ENCODE measurements around the gene OTUD6A. TPM values are rescaled to one million over a fixed set of nuclear protein-coding genes. Genes with fewer than 3 reads are reported as not detected.

OTUD6A gene
- total RNA-seq, 1 donor from 2014 or later, result not detected

DNA sequence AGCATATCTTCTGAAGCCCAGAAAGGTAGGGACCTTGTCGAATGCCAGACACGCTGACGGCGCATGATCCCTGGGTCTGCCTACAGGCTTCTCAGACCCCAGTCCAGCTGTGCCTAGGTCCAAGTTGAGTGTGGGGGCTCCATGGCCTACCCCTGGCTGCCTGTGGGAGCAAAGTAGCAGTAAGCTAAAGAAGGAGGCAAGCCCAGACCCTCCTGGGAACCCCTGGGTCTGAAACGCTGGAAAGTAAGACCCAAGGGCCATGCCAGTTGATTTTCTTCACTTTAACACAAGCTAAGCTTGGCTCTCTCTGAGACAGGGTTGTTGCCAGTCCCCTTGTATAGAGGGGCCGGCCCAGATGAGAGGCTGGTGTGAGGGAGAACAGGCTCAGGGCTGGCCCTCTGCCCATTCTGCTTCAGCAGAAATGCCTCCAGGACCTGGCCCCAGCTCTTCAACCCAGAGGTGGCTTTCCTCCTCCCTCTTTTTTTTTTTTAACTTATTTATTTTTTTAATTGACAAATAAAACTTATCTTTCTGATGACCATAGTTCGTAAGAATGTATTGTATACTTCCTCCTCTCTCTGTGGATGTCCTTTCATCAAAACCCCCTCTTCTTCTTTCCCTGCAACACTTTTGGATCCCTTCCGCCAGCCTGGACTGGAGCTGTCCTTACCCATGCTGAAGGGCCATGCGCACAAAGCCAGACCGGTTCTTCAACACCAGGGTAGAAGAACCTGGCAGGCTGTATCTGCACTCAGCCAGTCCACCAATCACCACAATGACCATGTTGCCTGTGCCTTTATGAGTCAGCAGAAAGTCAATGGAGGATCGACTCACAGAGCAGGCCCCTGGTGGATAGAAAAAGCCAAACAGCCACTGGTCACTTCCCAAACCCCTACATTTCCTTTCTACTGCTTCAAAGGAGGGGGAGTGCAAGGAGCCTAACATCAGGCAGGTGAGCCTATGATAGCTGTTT, 19.6 kb upstream of the OTUD6A start:
- no peak for DNase-seq
- ATAC-seq (ENCODE audit: poor library complexity), result no peak
- intact Hi-C loops (cut with DNase I), result no loop called here

- ATAC-seq (ENCODE audit: poor library complexity) (no peak), DNase-seq (no peak)
- intact Hi-C loops (cut with DNase I), result no loop called here
Measured at GRCh38 chrX:70043685-70044084, 18.6 kb upstream of the OTUD6A start.

DNA sequence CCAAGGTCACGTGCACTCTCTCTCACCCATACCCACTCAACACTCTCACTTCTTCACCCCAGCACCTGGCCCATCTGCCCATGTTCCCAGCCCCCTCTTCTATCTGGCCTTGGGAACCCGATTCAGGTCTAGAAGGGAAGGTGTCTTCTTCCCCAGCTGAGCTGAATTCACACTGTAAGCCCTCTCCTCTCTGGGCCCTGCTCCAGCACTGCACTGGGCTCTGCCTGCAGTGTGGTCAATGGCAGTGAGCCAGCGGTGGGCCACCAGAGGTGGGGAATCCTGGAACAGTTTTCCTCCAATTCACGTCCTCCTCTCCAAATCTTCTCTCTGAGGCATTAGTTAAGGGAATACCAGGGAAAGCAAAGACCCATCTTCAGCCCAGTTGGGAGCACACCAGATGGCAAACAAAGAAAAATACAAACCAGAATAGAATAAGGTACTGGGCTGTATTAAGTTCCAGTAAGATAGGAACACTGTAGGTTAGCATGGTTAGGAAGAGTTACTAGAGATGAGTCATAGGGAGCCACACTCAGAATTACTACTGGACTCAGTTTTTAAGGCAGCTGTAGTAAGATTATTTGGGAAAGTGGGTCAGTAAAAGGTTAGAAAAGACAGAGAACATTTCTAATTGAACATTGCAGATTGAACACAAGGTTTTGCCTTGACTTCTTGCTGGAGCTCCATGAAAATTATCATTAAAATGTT, 17.6 kb upstream of the OTUD6A start:
- intact Hi-C loops (cut with DNase I), result no loop called here
- DNase-seq, result no peak
- ATAC-seq (ENCODE audit: poor library complexity), result no peak

GRCh38 chrX:70046978-70047377, 15.3 kb upstream of the OTUD6A start:
- intact Hi-C loops (cut with DNase I), result no loop called here

GRCh38 chrX:70049406-70049805, 12.9 kb upstream of the OTUD6A start:
- DNase-seq, result no peak
- intact Hi-C loops (cut with DNase I), result no loop called here

More at GRCh38 chrX:70046978-70047377, 15.3 kb upstream of the OTUD6A start:
- no peak for DNase-seq
- ATAC-seq (ENCODE audit: poor library complexity), result no peak

GRCh38 chrX:70049925-70050324, 12.3 kb upstream of the OTUD6A start, which contains the start of gene AWAT2:
Gene AWAT2, minus strand, starts transcription at chrX:70049938. Its CDS starts 6 bp downstream, at chrX:70049932.
- ATAC-seq (ENCODE audit: poor library complexity) (no peak), DNase-seq (no peak)
- intact Hi-C loops (cut with DNase I), result no loop called here

More at GRCh38 chrX:70049406-70049805, 12.9 kb upstream of the OTUD6A start:
- ATAC-seq (ENCODE audit: poor library complexity), result no peak

DNA sequence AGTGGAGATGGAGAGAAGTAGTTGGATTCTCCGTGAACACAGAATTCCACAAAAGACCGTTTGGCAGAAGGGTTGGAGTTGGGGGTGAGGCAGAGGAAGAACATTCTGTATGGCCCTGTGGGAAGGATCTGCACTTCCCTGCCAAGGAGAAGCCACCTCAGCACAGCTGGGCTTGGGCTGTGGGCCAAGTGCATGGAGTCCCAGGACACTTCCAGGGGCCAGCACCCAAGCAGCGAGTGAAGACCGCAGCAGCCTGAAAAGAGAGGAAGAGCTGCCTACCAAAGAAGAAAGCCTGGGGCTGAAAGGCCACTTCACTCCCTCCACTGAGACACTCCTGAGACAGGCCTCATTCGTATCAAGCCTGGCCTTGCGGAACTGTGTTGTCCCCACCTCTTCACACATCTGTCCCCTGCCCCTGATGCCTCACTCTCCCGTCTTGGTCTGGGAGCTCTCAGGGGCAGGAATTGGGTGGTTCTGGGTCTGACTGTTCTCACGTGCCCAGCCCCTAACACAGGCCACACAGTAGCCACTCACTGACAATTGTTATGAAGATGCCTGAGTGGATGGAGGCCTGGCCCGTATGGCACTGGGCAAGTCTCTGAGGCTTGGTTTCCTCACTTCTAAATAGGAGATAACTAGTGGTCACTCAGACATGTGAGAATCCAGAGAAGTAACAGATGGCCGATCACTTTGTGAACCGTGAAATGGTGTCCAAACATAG, 9.2 kb upstream of the OTUD6A start:
- no peak for ATAC-seq (ENCODE audit: poor library complexity)
- intact Hi-C loops (cut with DNase I), result no loop called here
- DNase-seq, result peak; percentile 44

- intact Hi-C loops (cut with DNase I), result no loop called here
- ATAC-seq (ENCODE audit: poor library complexity), result no peak
- DNase-seq, result no peak
Measured at GRCh38 chrX:70054391-70054790, 7.9 kb upstream of the OTUD6A start.

- no peak for DNase-seq
- intact Hi-C loops (cut with DNase I), result no loop called here
- no peak for ATAC-seq (ENCODE audit: poor library complexity)
Measured at GRCh38 chrX:70062961-70063550, 799 bp downstream of the OTUD6A start.

DNA sequence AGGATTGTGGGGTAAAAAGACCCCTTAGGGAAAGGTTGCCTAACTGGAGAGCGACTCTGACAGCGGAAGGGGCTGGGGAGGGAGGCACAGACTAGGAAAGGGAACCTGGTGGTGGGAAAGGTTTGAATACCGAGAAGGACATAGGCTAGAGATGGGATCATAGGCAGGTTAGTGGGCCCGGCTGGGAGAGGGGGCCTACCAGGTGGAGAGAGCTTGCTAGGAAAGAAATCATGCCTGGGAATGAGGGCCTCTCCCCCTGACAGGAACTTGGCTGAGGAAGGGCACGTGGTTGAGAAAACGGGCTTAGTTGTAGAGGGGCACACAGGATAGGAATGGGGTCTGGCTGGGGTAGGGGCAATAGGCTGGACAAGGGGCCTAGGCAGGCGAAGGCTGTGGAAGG, 4.4 kb downstream of the OTUD6A start:
- DNase-seq, result no peak

GRCh38 chrX:70079297-70079696, 17.0 kb downstream of the OTUD6A start:
- intact Hi-C loops (cut with DNase I), result no loop called here
- ATAC-seq (ENCODE audit: poor library complexity) (no peak), DNase-seq (no peak)

More for the DNA sequence above, 4.4 kb downstream of the OTUD6A start:
- ATAC-seq (ENCODE audit: poor library complexity), result no peak
- intact Hi-C loops (cut with DNase I), result no loop called here

DNA sequence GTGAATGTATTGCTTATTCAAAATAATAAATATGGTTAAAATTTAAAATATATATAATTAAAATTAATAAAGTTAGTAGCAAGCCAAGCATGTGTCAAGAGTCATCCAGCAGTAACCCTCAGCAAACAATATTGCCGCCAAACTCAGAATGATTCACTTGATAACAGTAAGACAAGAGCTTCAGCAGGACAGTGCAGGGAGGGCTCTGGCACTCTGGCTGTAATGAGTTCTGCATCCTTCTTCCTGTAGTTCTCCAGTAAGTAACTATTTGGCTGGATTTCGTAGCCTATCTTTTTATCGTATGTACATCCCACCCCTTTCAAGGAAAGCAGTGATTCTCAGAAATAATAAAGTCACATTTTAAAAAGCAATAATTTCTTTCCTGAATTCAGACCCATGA, 17.6 kb downstream of the OTUD6A start:
- ATAC-seq (ENCODE audit: poor library complexity) (no peak), DNase-seq (no peak)
- intact Hi-C loops (cut with DNase I), result no loop called here

DNA sequence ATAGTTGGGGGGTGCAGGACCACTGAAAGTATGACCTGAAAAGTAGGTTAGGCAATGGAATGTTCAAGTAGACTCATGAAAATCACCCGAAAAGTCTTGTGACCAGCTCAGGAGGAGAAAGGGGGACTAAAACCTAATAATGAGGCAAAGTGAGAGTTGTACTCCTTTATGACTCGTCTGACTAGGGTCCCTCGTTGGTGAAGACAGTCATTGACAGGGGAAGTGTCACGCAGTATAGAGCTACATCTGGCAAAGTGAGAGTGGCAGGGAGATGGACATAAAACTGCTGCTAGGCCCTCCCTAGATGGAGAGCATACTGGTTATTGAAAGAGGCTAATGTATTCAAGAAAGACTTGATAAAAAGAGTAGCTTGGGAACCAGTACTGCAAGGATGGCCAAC, 20.5 kb downstream of the OTUD6A start:
- intact Hi-C loops (cut with DNase I), result no loop called here
- ATAC-seq (ENCODE audit: poor library complexity), result no peak
- no peak for DNase-seq

- ATAC-seq (ENCODE audit: poor library complexity), result peak; percentile 39
- no peak for DNase-seq
- intact Hi-C loops (cut with DNase I), result no loop called here
Measured at GRCh38 chrX:70084592-70085240, 22.5 kb downstream of the OTUD6A start.

GRCh38 chrX:70087857-70088630, 25.8 kb downstream of the OTUD6A start:
- no peak for DNase-seq
- ATAC-seq (ENCODE audit: poor library complexity), result peak; percentile 70
- intact Hi-C loops (cut with DNase I), result no loop called here

DNA sequence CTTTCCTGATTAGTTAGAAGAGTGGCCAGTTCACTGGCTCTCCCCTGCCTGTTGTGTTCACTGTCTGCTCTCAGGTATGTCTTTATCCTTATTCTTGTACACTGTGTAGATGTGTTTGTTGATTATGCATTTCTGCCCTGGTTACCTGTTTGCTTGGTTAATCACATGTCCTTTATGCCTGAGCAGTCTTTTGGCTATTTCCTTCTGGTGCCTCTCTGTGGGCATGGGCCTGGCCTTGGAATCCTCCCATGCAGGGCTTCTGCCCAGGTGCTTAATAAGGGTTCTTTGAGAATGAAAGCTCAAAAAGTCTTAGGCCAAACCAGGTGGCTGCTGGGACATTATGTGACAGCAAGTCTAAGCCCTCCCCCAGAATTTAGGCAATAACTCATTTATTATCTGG, 26.5 kb downstream of the OTUD6A start:
- DNase-seq (no peak), ATAC-seq (ENCODE audit: poor library complexity) (no peak)
- intact Hi-C loops (cut with DNase I), result no loop called here

GRCh38 chrX:70089604-70090297, 27.5 kb downstream of the OTUD6A start:
- intact Hi-C loops (cut with DNase I), result no loop called here
- ATAC-seq (ENCODE audit: poor library complexity), result no peak
- DNase-seq, result no peak

Measured in Right ventricle myocardium superior (tissue), 1 donor.